ENCODE measurements around the gene BCL11B.

BCL11B gene

DNA sequence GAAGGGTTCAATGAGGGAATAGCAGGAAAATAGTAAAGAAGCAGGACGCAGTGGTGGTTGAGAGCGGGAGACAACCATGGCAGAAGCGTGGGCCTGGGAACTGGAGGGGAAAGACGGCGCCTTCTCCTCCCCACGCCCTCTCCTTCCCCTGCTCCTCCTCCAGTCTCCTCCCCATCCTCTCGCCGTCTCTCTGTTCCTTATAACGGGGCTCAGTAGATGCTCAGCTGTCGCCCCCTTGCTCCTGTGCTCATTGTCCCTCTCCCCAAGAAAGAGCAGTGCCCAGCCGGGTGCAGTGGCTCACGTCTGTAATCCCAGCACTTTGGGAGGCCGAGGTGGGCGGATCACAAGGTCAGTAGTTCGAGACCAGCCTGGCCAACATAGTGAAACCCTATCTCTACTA lies 142.0 kb downstream of the BCL11B start:
- DNase-seq, result no peak

DNA sequence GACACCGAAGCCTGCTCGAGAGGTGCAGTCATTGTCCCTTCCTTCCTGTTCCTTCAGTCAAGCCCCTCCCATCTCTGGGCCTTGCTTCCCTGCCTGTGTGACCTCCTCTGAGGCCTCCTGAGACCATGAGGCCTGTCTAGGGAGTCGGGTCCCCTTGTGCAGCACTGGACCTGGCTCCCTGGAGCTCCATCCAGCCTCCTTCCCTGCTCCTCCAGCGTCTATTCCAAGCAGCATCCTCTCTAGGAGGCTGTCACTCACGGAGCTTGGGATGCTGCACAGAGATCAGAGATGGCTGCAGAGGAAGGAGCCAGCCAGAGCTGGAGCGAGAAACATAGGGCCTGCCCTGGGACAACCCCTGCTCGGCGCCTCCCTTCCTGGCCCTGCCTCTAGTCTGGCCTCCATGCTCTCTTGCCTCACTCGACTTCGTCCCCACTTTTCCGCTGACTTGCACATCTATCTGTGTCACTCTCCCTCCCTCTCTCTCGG lies 142.7 kb downstream of the BCL11B start:
- DNase-seq, result no peak

DNA sequence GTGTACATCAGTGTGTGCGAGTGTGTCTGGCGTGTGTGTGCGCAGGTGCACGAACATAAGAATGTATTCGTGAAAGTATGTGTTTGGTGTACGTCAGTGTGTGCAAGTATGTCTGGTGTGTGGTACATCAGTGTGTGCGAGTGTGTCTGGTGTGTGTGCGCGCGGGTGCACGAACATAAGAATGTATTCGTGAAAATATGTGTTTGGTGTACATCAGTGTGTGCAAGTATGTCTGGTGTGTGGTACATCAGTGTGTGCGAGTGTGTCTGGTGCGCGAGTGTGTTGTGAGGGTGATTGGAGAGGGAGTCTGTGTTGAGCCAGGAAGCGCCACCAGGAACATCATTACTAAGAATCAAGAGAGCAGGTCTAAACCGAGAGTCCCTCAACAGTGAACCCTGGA lies 143.8 kb downstream of the BCL11B start:
- DNase-seq, result no peak

DNA sequence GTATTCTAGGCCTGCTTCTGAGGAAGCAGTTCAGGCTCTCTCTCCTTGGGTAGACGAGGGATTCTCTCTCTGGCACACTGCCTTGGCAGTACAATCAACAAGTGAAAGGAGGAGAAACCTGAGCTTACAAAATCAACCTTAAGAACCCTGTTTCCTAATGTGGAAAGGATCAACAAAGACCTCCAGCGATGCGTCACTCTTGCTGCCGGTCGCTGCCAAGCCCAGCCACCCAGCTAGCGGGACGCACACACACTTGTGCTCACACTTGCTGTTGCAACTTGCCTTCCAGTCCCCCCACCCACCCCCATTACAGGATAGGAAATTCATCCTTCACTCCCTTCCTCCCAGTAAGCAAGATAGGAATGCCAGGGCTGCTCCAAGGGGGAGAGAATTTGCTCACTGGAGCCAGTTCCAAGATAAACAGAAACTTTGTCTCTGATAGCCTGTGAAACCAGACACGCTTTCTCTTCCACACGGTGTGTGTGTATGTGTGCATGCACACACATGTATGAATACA lies 144.3 kb downstream of the BCL11B start:
- no peak for DNase-seq

DNA sequence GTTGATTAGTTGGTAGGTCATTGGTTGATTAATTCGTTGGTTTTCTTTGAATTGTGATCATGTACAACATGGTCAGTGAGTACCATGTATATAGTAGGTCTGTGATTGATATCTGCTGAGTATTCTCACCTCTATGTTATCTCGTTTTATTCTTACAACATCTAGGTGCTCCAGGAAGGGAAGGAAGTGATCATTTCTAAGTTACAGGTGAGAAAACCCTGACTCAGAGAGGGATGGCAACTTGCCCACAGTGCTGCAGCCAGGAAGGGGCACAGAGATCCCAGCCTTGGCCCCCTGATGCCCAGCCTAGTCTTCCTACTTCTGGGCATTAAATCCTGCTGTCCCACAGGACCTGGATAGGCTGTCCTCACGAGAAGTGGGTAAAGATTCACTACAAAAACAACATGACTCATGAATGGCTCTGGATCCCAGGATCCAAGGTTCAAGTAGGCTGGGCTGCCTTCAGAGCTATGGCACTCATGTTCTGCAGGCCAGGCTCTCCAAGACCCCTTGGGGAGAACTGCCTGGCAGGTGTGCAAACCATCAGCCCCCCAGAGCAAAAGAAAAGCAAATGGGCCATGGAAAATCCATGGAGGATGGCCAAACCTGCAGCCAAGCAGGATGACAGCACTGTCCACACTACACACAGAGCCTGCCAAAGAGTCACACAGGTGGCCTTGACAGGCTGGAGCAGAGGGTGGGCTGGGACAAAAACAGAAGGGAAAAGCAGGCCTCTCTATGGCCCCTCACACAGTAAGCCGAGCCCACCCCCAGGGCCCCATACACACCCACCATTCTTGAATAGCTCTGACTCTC lies 146.2 kb downstream of the BCL11B start:
- DNase-seq, result no peak

DNA sequence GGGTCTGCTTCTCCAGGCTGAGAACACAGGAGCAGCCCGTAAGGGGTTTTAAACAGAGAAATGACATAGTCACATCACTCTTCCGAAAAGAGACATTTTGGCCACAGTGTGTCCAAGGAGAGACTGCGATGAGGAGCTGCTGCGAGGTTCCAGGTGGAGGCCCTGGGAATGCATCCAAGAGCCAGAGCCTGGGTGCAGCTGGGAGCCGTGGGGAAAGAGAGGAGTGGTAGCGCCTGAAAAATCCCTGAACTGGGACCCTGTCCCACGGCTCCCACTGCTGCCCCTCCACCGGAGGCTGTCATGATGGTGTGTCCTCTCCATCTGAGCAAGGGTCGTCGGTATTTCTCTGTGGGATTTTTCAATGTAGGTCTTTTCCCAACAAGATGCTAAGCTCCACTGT lies 146.9 kb downstream of the BCL11B start:
- no peak for DNase-seq

DNA sequence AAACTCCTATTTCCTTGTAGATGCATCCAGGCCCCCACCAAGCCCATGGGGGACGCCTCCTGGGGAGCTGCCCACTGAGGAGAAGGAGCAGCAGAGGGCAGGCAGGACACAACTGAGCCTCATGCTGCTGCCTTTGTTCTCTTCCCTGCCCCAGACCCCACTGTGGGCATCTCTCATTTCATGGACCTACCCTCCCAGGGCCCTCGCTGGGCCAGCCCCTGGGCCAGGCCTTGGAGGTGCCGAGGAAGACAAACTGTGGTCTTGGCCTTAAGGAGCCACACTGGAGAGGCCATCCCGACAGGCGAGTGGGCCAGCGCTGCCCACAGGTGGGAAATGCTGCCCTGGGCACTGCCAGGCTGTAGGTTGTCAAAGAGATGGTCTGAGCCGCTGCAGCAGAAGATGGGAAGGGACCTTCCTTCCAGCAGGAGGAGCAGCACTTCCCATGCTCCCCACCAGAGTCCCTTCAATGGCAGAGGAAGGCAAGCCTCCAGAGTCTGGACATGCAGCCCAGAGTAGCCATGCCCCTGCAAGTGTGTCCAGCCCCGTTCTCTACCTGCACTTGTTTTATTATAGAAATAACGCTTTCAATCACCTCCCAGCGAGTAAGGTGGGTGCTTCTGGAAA lies 147.4 kb downstream of the BCL11B start:
- no peak for DNase-seq

DNA sequence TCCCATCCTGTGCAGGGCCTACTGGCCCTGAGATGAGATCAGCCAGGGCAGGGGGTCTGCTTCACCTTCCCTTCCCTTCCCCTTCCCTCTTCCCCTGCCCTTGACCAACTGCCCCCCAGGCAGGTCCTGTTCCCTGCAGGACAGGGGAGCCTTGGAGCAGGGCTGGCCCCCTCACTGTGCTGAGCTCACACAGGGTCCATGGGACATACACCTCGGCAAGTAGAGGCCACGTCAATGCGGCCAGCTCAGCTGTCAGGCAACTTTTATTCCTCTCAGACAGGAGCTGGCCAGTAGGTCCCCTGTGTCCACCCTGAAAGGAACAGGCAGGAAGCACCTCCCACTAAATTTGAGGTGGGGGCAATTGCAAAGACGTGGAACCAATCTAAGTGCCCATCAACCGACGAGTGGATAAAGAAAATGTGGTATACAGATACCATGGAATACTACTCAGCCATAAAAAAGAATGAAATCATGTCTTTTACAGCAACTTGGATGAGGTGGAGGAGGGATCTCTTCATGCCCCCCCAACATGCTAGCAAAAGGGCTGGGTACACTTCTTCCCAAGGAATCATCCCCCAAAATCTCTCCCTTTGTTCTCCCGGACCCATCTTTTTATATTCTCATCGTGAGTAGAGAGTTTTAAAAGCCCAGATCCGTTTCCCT lies 148.7 kb downstream of the BCL11B start:
- DNase-seq, result no peak

DNA sequence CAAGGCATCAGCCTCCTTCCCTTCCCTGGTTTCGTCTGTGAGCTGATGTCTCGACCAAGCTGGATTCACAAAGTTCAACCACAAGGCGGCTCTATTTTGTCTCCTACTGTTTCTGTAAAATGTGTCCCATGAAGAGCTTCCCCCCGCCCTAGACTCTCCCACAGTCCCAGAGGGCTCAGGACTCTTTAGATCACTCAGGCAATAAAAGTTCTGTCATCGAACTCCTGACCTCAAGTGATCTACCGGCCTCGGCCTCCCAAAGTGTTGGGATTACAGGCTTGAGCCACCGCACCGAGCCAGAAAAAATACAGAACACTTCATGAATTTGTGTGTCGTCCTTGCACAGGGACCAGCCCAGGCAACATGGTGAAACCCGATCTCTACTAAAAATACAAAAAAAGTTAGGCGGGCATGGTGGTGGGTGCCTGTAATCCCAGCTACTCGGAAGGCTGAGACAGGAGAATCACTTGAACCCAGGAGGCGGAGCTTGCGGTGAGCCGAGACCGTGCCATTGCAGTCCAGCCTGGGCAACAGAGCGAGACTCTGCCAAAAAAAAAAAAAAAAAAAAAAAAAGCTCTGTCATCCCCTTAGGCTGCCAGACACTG lies 149.4 kb downstream of the BCL11B start:
- no peak for DNase-seq

DNA sequence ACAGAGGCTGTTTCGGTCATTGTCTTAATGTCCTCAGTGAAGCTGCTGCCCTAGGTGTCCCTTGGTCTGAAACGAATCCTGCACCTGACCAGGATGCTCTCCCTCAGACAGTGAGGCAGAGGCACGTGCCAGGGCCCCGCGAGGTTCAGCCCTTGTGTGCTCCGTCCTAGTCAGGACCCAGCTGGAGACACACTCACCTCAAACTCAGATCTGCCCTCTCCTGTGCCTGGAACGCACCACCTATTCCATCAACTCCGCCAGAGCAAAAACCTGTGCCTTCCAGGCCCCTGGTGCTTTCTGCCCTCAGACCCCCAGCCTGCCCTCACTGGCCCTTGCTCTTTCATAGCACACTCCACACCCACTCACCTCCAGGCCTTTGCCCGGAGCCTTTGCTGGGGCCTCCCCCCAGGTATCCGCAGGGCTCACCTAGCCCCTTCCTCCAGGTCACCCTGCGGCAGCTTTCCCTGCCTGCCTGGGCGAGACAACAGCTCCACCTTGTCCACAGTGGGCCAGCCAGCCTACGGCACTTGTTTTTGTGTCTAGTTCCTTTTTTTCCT lies 150.6 kb downstream of the BCL11B start:
- DNase-seq, result no peak

DNA sequence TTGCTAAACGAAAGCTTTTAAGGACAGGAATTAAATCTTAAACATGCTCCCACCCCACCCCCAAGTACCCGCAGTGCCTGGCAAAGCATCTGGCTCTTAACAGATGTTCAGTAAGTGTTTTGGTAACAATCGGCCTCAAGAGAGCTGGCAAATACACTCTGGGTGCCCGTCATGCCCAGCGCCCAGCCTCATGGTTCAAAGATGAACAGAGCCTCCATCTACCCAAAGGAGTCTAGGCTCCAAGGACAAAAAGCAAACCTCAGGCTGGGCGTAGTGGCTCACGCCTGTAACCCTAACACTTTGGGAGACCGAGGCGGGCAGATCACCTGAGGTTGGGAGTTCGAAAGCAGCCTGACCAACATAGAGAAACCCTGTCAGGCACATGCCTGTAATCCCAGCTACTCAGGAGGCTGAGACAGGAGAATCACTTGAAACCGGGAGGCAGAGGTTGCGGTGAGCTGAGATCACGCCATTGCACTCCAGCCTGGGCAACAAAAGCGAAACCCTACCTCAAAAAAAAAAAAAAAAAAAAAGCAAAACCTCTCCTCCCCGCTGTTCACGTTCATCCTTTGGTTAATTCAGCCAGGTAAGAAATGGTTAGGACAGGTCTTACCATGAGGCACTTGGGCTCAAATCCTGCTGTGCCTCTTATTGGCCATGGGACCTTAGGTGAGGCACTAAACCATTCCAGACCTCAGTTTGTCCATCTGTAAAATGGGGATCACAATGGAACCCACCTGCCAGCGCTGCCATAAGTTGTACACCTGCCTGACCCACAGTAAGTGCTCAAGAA lies 151.3 kb downstream of the BCL11B start:
- DNase-seq, result no peak

DNA sequence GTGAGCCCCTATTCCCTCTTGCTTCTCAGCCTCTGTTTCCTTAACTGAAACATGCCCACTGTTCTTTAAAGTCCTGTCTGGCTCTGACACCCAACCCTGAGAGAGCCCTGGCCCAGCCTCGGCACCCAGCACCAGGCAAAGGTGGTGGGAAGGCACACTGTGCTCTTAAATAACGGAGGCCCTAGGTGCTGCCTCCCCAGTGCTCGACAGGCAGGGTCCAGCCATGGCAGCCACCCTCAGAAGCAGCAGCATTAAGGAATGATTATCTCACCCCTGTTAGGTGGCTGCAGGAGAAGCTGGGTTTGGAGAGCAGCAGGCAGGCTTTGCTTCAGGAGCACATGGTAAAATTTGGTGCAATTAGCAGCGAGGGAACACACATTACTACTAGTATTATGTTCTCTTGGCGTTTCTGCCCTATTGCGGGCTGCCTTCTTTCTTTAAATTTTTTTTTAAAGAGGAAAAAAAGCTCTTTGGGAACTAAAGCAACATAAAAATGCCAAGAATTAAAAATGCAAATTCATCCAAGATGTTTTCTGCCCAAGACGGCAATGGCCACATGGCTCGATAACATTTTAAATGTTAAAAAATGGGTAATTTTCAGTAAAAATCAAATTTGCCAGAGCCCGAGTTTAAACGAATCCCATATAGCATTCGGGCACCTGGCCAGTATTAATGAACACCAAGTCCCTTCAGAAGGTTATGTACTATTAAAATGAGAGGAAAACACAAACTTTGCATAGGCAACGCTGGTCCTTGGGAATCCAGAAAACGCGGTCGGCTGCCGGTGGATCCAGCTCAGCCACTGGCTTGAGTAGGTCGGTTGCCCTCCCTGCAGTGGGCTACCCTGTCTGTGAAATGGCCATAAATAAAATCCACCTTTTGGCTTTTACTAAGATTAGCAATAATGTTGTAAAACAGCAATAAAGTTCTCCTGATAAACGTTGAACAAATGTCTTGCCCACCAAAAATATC lies 152.2 kb downstream of the BCL11B start:
- no peak for DNase-seq
